ENCODE results near the gene ZNF212.

DNA sequence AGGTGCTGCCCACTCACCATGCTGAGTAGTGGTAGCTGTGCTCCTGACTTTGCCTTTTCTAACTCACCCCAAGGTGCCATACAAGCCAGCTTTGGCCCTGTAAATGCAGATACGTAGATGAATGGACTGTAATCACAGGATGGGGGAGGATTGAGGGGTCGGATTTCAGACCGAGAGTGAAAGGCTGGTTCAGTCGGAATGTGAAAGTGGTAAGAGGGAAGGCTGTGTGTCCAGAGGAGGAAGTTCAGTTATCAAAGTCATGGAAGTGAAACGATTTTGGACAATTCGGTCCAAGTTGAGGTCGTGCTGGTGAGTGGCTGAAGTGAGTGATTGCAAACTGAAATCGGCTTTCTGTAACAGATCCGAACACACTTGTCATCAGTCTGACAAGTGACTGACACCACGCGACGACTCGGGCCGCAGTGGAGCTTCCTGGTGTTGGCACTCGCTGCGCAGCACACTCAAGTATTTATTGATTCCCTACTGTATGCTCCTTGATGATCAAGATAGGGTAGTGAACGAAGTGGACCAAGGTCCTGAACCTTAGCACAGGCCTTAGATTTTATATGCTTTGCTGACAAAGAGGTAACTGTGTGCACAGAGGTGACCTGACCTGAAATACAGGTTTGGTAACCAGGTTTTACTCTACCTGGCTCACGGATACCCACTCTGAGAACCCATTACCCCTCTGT, 33.6 kb upstream of the ZNF212 start:
- TF ChIP-seq, protein P1, sequence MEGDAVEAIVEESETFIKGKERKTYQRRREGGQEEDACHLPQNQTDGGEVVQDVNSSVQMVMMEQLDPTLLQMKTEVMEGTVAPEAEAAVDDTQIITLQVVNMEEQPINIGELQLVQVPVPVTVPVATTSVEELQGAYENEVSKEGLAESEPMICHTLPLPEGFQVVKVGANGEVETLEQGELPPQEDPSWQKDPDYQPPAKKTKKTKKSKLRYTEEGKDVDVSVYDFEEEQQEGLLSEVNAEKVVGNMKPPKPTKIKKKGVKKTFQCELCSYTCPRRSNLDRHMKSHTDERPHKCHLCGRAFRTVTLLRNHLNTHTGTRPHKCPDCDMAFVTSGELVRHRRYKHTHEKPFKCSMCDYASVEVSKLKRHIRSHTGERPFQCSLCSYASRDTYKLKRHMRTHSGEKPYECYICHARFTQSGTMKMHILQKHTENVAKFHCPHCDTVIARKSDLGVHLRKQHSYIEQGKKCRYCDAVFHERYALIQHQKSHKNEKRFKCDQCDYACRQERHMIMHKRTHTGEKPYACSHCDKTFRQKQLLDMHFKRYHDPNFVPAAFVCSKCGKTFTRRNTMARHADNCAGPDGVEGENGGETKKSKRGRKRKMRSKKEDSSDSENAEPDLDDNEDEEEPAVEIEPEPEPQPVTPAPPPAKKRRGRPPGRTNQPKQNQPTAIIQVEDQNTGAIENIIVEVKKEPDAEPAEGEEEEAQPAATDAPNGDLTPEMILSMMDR (IDR thresholded peaks at IDR 0.05; ENCODE audit: insufficient read depth, low read length), result no peak
- no peak for TF ChIP-seq POLR2AphosphoS5 (IDR thresholded peaks at IDR 0.05; ENCODE audit: low read depth)

Measured in HL-60 (cell line).